GM19193 (cell line): ENCODE measurements around the gene KCNK15.

ENCODE experiments used
- POLR2A ChIP-seq: IDR thresholded peaks from 4 replicates; pipeline ENCODE4 v1.6.1; 2011; ENCODE audit not compliant: insufficient read depth, insufficient read length; ENCODE audit errors: extremely low read depth

Gene KCNK15

GRCh38 chr20:44780226-44780625 is 34.6 kb downstream of the KCNK15 start:
- TF ChIP-seq POLR2A = no peak

DNA sequence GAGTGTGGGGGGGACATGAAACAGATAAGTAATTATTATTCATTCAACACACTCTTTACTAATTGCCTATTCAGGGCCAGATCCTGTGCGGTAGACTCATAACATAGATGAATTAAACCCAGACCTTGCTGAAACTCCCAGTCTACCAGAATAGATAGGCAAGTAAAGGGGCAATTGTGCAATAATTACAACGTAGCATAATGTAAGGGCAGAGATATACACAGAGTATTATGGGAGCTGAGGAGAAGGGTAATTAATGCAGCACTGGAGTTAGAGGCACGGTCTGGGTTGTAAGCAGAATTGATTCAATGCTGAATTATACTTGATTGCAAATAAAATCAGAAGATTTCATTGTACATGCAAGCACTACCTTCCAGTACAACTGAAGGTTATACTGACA is 35.5 kb downstream of the KCNK15 start:
- no peak for TF ChIP-seq POLR2A

GRCh38 chr20:44781791-44782190 is 36.1 kb downstream of the KCNK15 start:
- TF ChIP-seq POLR2A = no peak

- TF ChIP-seq POLR2A = no peak
Observed at GRCh38 chr20:44784688-44785087, 39.0 kb downstream of the KCNK15 start.

GRCh38 chr20:44785768-44786167 is 40.1 kb downstream of the KCNK15 start:
- TF ChIP-seq POLR2A = no peak

- no peak for TF ChIP-seq POLR2A
Observed at GRCh38 chr20:44787299-44787698, 41.6 kb downstream of the KCNK15 start.

DNA sequence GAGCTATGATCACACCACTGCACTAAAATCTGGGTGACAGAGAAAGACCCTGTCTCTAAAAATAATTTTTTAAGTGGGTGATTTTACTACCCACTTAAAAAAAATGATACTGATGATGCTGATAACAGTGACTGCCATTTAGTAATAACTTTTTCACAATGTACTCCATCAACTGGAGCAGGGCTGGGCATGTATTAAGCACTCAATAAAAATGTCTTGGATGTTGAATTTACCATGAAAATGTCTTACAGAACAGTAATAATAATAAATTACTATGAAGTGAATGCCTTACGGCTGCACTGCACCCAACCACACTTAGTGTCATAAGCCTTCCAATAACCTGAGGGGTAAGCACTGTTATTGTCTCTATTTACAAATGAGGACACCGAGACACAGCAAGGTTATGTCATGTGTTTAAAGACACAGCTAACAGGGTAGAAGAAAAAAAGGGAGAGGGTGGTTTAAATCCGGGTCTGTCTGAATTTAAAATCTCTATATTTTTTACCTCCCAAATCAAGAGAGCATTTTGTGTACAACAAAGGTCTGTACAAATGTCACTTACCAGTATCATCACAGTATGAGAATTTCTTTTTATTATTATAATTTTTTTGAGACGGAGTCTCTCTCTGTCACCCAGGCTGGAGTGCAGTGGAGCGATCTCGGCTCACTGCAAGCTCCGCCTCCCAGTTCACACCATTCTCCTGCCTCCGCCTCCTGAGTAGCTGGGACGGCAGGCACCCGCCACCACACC is 43.2 kb downstream of the KCNK15 start:
- TF ChIP-seq POLR2A = no peak

DNA sequence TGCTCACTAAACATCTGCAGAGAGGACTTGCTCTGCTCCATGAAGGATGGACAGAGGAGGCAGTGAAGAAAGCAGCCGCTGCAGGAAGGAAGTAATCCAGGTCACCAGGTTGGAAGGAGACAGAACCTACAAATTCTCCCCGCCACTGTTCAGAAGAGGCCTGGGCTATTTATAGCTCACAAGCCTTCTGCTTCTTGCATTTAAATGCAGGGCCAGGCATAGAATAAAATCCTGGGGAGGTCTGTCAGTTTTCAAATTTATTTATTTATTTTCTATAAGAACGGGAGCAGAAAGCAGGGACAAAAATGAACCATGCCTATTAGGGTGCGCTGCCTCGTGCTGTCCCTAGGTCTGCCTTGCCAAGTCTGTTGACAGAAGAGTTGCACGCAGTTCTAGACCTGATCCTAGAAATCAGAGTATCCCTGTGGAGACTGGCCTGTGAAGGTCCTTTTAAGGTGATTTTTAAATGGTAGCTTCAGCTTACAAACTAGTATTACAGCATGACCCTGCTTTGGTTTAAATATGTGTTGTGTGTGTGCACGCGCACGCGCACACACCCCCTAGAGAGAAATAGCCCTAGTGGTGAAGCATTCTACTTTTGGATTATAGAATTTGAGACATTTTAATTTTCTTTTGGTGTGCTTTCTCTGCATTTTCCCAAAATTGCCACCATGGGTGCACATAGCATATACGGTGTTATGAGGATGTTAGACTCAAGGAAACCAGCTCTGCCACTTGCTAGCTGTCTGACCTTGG is 45.2 kb downstream of the KCNK15 start:
- TF ChIP-seq POLR2A = no peak

DNA sequence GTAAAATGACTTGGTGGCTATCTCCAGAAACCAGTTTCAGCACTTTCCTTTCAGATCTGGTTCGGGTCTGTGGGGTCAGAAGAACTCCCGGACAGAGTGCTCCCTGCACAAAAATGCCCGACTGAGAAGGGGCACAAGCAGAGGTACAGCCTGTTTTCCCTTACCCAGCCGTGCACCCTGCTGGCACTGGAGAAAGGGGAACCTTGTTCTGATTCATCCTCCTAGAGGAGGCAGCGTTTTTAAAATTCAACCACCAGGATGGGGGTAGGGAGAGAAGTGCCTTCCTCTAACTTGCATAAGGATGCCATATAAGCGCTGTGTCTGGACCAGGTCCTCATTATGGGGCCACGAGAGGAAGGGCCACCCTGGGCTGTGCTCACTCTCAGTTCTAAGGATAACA is 47.1 kb downstream of the KCNK15 start:
- TF ChIP-seq POLR2A = no peak

DNA sequence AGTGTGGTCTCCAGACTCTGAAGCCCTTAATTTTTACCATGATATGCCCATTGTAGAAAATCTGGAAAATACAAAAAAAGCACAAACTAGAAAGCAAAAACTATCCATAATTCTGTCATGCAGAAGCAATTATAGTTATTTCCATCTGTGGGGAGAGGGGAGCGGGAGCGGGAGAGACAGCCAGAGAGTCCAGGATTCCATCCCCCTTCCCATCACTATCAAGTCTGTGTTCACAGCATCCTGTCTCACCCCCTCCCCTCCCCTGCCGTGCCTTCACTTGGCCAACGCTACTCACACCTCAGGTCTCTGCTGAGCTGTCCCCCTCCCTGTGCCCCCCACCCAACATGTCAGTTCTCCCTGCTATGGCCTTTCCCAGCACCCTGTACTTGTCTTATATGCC is 50.2 kb downstream of the KCNK15 start:
- TF ChIP-seq POLR2A = no peak

DNA sequence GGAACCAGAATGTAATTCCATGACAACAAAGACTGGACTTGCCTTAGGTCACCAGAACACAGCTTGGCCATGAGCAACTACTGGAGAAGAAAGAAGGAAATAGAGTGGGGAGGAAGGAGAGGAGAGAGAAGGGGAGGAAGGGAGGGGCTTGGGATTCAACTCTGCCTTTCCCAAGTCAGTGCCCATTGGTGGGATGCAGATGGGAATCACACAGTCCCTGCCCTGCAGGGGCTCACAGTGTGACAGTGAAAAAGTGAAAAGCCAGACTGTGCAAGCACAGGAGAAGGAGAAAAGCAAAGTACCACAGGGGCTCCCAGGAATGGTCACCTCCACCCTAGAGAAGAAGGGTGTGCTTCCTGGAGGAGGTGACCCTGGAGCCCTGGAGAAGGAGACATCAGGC is 50.6 kb downstream of the KCNK15 start:
- no peak for TF ChIP-seq POLR2A

DNA sequence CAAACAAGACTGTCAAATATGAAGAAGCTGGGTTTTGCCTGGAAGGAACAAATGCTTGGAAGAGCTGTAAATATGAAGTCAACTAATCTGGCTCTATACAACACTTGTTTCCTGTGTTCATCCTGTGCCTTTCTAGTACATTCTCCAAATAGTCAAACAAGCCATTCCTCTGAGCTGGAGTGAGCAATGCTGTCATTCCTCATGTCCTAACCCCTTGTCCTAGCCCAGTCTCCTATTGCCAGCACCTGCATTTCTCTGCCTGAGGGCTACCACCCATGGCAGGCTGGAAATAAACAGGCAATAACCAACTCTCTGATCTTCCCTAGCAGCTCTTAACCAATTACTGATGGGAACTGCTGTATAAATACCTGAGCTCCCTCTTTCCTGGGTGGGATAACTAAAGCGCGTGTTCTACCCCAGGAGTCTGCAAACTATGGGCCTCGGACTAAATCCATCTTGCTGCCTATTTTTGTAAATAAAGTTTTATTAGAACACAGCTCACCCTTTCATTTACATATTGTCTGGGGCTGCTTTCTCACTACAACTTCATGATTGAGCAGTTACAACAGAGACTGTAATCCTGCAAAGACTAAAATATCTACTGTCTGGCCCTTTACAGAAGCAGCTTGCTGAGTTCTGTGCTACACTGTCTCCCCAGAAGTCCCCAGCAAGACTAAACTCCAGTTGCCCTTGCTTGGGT is 51.2 kb downstream of the KCNK15 start:
- TF ChIP-seq POLR2A = no peak

DNA sequence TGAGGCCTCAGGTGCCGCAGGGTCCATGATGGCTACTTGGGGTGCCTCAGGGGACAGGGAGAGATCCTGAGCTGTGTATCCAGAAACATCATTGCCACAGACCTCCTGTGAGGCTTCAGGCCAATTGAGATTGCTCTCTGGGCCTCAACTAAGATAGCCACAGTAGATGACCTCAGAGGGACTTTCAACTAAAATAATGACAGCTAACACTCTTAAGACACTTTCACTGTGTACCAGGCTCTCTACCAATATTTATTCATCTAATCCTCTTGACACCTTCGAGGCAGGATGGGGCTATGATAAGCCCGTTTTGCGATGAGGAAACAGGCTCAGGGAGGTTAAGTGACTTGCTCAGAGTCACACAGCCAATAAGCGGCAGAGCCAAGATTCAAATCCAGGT is 54.0 kb downstream of the KCNK15 start:
- no peak for TF ChIP-seq POLR2A

GRCh38 chr20:44800391-44801046 is 54.9 kb downstream of the KCNK15 start:
- TF ChIP-seq POLR2A = no peak
